GM18508 (cell line): ENCODE data around the gene JMJD4.

Experiments used
- ATAC-seq: cut with Tn5 transposase; IDR thresholded peaks from one replicate; pipeline ENCODE4 v1.9.1; 2021; ENCODE audit warnings: moderate number of reproducible peaks; ENCODE audit not compliant: insufficient read depth, unreplicated experiment

Gene JMJD4, protein sequence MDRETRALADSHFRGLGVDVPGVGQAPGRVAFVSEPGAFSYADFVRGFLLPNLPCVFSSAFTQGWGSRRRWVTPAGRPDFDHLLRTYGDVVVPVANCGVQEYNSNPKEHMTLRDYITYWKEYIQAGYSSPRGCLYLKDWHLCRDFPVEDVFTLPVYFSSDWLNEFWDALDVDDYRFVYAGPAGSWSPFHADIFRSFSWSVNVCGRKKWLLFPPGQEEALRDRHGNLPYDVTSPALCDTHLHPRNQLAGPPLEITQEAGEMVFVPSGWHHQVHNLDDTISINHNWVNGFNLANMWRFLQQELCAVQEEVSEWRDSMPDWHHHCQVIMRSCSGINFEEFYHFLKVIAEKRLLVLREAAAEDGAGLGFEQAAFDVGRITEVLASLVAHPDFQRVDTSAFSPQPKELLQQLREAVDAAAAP

DNA sequence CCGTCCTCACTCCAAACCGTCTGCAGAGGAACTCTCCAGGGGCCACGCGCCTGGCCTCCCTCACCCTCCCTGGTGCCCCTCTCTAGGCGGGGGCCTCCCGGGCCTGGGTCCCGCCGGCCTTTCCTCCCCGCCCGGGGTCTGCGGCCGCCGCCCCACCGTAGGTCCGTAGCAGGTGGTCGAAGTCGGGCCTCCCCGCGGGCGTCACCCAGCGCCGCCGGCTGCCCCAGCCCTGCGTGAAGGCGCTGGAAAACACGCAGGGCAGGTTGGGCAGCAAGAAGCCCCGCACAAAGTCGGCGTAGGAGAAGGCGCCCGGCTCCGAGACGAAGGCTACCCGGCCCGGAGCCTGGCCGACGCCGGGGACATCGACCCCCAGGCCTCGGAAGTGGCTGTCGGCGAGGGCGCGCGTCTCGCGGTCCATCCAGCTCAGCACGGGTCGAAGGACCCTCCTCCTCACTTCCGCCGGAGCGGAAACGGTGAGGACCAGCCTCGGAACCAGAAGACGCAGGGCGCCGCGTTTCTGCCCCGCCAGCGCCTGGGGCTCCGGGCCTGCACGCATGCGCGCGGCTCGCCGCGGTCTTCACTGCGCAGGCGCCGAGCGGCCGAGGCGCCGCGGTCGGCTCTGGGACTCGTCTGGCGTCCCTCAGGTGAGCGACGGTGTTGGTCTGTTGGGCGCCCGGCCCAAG lies at the start of gene JMJD4, which contains the start of gene SNAP47:
TSS of gene JMJD4 (minus strand) at position 447 of the 683 bp plus-strand sequence. CDS start at position 418, 29 bp downstream.
TSS of gene SNAP47 (plus strand) at position 580 of the 683 bp plus-strand sequence. CDS start 12,302 bp downstream, outside the sequence.
- peak; percentile 76 for ATAC-seq

DNA sequence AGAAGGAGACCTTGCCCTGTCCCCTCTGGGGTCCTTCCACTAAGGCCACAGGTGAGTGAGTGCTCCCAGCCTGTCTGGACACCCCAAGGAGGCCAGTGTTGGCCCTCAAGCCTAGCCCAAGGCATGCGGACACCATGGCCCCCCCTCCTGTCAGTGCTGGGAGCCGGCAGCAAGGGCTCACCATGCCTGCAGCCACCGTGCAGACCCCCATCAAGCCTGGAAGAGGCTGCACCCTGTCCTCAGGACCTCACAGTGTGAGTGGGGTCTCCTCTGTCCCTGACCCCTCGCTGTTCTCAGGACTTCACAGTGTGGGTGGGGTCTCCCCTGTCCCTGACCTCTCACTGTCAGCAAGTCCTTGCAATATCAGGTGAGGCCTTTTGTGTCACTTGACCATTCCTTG lies 47.1 kb upstream of the JMJD4 start:
- no peak for ATAC-seq

DNA sequence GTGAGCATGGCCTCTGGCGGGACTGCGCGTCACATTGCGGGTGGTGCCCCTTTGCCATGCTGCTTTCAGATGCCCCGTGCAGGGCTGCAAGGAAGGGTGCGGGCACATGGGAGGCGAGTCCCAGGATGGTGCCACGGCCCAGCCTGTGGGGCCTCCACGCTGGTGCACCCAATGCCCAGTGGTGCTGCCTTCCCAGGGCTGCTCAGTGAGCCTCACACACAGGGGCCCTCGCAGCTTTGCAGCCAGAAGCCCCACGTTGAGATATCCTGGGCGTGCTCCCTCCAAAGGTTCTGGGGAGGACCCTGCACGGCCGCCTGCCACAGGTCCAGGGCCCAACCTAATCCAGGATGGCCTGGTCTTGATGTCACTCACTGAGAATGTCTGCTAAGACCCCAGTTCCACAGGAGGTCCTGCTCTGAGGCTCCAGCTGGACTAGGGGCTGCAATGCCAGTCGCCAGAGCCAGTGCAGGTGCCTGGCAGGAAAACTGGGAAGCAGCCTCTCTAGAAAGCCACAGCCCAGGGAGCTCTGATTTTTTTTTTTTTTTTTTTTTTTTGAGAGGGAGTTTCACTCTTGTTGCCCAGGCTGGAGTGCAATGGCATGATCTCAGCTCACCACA lies 46.3 kb upstream of the JMJD4 start:
- ATAC-seq: no peak

DNA sequence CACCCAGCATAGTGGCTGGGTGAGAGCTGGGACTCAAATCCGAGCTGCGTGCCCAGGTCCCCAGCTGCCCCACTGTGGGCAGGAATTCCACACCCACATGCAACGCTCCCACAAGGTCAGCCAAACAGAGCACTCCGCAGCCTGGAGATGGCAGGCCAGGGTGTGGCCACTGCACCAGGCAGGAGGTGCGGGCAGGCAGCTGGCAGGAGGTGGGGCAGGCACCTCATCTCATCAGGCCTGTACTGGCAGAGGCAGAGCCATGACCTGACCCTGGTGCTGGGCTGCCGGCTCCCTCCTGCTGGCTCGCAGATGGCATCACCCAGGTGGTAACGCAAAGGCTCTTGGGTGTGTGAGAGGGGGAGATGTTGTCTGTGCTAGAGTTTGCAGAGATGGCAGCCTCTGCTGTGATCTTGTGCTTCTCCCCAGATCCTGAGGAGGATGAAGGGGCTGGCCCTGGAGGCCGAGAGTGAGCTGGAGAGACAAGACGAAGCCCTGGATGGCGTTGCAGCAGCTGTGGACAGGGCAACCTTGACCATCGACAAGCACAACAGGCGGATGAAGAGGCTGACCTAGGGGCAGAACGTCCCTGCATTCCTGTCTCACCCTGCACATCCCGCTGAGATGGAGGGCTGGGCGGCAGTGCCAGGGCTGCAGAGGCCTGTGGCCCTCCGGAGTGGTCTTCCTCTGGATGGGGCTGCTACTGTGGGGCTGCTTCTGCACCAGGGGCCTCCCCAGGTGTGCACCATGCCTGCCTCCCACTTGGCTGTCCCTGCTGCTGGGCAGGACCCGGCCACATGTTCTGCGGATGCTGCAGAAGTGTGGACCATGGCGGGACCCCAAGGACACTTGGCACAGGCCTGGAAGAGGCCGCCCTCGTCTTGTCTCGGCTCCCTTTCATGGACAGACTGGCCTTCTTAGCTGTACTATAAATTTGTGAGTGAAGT lies 45.3 kb upstream of the JMJD4 start:
- ATAC-seq: no peak

DNA sequence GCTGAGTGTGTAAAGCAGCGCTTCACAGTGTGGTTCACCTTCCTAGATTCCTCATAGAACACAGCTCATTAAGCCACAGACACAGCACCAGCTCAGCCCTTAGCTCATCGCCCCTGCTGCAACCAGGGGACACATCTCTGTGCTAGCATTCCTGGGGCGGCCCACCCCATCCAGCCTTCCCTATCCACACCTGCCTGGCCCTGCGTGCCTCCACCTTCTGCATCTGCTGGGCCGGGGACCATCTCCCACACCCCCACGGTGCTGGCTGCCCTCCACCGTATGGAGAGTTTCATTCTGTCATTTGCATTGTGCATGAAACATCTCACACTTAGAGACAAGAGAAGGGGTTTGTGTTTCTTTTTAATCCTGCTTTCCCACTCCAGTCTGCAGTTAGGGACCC lies 44.6 kb upstream of the JMJD4 start:
- ATAC-seq: no peak

DNA sequence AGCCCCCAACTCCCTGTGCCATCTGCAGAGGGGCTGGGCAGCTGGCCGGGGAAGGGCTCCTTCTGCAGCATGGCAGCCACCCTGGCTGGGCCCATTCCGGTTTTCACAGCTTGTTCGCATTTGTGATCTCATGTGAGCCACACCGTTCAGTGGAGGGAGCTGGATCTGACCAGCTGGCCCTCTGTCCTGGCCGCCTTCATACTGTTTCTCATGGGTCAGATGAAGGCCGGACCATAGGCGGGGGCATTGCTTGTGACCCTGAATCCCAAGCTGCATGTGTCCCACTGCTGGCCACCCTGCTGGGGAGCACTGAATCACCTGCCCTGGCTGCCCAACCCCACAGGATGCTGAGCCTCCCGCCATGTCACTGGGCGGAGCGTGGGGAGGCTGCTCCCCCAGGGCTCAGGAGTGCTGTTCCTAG lies 43.9 kb upstream of the JMJD4 start:
- ATAC-seq: no peak

DNA sequence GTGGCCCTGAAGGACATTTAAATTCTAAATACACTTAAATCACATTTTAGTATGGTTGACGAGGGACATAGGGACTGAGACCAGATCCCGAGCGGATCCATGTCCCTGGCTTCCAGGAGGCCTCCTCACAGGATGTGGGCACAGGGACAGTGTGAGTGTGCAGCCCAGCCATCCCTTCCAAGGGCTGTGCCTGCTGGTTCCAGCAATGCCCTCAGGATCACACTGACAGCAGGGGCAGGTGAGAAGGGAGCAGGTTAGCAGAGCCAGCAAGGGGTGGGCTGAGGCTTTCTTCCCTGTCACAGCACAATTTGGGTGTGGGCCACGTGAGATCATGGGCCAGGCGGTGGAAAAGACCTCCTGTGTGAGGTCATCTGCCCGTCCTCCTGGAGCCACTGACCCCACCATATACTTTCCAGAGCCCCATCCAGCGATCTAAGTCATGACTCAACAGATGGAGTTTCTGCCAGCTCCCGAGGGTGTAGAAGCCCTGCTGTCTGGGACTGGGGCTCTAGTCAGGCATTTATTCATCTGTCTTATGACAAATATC lies 43.4 kb upstream of the JMJD4 start:
- no peak for ATAC-seq

DNA sequence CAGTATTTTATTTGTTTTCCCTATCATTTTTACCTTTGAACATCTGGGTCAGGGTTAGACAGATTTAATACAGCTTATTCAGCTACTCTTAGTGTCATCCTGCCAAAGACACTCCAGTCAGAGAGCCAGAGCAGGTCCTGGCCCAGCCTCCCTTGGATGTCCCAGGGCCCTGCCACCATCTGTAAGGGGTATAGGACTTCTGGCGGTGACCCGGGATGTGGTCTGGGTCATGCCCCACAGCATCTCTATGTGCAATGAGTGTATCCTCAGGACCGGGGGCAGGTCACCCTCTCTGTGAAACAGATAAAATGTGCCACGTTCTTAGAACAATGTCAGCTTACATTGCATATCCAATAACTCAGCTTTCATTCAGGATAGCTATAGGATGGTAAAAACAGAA lies 42.5 kb upstream of the JMJD4 start:
- ATAC-seq: no peak

DNA sequence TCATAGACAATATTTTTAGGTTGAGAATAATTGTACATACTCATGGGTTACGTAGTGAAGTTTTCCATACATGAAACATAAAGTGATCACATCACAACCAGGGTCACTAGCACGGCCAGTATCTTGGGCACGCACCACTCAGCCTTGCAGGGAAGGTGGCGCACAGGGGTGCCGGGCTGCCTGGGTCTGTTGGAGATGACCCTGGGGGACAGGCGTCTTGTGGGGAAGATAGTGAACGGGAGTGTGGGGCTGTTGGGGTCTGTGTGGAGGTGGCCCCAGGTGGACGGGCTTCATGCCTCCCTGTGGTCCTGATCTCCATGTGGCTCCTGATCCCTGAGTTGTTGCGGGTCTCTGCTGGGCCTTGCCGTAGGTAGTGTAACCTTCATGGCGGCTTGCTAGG lies 42.1 kb upstream of the JMJD4 start:
- ATAC-seq: no peak

DNA sequence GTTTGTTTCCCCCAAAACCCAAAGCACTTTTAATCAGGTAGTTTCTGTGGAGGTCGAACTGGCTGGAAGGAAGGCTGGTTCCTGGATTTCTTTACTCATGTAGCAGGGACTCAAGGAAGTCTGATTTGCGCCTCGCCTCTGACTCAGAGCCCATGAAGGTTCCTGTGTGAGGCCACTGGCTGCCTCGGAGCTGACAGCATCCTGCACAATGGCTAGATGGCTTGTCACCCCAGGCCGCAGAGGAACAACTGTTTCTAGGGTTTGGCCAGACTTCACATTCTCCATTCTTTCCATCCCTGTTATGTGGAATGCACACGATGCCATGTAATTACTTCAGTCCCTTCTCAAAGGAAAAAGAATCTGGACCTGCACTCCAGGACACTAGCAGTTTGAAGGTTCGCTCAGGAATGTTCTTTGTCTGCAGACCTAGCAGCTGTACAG lies 41.2 kb upstream of the JMJD4 start:
- ATAC-seq: no peak

DNA sequence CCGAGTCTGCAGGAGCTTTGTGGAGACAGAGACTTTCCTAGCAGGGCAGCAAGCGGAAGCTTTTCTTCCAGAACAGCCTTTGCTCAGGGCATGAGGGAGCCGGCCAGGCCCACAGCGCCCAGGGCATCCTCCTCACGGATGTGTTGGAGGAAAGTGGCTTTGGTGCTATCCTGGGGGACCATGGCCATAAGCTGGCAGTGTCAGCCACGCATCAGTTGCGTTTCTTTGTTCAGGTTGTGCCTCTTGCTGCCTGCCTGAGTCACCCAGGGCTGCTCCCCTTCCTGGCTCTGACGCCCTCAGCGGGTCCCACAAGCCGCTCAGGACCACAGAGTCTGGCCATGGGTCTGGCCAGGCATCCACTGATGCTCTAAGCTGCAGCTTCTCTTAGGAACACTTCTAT lies 40.7 kb upstream of the JMJD4 start:
- ATAC-seq: no peak

DNA sequence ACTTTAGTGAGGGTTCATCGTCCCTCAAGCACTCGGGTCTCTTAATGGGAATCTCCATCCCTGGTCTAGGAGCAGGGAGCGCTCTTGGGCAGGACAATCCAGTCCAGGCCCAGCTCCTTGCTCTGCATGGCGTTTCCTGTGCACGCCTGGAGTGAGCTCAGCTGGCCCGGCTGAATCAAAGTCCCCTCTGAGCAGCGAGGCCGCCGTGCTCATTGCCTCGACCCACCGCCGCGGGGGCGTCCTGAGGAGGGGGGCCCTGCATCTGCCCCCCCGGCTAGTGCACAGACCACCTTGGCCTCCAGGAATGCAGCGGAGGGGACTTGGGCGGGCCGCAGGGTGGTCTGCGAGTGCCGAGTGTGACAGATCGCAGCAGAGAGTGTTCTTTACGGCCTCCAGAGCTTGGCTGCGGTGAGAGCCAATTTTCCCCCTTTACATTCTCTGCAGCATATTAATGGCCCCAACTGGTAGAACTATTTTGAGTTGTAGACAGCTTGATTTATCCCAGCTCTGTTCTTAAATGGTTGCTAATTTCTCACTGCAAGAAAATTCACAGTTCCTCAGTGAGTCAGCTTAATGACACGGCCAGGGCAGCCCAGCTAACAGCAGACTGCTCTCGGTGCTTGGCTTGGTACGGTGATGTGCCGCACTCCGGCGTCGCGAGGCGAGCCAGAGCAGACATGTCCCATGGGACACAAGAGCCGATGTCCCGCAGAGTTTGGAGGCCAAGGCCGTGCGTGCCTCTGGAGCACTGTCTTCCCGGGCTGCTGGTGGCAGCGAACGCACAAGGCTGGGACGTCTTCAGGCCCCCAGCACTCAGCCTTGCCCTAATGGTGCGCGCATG lies 39.9 kb upstream of the JMJD4 start:
- no peak for ATAC-seq

DNA sequence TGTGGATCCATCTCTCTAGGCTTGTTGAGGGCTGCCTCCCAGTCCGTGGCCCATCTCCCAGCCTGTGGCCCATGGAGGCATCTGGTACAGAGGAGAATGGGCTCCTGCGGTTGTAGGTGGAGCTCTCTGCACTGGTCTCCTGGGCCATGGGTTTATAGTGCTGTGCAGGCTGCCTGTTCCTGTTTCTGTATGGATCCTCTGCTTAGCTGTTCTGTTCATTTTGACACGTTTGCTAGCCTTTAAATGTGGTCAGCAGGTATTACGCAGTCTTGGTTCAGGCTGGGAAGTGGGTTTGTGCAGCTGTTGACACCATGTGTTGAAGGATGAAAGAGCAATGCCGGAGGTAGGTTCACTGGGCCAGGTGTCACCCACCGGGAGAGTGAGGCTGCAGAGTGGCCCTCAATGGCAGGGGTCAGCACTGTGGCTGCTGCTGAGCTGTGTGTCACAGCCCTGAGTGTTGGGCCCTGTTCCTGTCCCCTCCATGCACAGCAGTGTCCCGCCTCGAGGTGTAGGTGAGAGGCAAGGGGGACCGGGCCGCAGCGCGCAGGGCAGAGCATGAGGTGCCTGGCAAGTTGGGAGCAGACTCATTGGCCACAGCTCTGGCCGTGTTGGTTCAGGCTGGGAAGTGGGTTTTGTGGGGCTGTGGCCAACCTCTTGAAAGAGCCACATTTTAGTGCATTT lies 39.1 kb upstream of the JMJD4 start:
- no peak for ATAC-seq

DNA sequence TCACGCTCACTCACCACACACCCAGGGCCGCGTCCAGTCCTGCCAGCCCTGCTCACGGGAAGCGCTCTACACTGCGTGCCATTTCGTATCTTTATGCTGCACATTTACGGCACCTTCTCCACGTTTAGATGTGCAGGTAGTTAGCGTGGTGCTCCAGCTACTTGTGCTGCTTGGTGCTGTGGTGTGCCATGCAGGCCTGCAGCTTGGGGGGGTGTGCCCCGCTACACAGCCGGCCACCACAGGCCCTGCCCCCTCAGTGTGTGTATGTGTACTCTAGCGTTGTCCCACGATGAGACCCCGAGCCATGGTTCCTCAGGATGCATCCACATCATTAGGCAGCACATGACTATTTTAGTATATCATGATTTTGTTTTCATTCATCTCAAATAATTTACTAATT lies 38.5 kb upstream of the JMJD4 start:
- no peak for ATAC-seq

DNA sequence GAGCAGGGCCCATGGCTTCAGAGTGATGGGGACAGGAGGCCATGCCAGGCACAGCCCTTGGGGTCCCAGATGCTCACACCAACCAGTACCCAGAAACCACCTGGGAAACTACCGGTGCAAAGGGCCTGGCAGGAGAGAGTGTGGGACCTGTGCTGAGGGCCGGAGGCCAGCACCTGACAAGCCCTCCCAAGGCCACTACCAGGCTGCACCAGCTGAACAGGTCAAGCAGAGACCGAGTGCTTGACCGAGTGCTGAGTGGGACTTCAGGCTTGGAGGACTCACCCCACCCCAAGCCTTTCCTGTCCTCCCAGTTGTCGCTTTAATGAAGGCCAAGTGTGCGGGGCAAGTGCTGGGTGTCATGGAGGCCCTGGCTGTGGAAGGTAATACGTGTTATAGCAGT lies 36.7 kb upstream of the JMJD4 start:
- no peak for ATAC-seq

DNA sequence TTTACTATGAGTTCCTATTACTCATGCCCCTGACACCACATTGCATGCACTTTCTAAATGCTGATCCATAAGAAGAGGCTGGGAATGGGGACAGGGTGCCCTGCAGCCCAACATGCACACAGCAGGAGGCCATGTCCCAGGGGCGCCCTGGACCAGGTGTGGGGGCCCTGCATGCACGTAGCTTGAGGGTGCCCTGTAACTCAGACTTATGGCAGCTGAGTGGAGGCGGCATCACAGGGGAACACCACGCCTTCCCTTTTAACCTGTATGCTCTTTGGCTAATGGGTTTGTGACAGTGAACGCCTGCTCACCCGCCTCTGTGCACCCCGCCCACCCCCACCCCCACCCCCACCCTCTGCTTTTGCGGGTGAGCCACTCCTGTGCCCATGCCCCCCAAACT lies 36.2 kb upstream of the JMJD4 start:
- no peak for ATAC-seq

DNA sequence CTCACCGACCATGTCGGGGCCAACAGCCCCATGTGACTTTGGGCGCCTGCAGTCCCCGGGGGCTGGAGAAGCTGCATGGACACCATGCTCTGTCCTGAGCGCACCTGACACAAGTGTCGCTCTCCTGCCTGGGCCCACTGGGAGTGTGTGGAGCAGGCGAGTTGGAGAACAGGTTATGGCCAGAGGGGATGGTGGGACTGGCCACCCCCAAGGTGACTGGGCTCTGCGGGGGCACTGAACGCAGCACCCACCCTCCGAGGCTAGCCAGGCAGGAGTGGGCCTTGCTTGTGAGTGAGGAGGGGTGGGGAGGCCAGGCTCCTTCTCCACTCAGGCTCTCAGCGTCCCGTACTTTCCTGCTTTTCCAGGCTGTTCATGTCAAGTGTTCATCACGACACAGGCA lies 35.7 kb upstream of the JMJD4 start:
- no peak for ATAC-seq

DNA sequence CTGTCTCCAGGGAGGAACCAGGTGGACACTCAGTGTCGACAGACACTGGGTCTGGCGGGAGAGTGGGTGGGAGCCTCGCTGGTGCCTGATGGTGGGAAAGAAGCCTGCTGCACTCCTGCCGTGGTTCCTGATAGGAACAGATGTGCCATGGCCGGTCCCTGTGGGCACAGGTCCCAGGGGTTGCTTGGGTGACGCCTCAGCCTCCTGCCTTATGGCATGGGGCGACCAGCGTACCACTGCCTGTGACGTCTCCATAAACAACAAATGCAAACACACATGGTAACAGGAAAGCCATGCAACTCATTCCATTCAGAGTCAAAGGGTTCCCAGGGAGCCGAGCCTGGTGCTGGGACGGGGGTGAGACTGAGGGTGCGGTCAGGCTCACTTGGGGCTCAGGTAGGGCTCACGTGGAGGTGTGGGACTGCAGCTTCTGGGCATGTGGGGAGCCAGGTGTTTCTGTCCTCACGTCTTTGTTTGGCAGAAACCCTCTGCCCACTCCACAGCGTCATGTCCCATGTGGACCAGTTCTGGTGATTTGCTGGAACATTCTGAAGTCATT lies 34.9 kb upstream of the JMJD4 start:
- no peak for ATAC-seq
